EH (cell line): Measurements from ENCODE around the gene AGXT2.
A peak's percentile ranks its signal among the peaks of the same experiment; 100 is the strongest.

ENCODE experiments used
- DNase-seq: peaks from one replicate; pipeline ENCODE4 v3.0.0-alpha.2; 2015; ENCODE audit warnings: low read depth

Gene AGXT2

DNA sequence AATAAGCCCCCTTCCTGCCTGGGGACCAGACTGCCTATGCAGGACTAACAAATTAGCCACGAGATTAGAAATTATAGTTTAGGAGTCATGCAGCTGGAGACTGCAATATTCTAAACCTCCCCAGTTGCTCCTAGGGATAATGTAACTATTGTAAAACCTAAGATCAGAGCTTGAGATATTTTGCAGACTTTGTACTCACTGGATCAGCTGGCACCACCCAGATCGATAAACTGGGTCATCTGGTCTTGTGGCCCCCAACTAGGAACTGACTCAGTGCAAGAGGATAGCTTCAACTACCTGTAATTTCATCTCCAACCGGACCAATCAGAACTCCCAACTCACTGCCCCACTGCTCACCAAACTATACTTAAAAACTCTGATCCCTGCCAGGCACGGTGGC lies 80.2 kb downstream of the AGXT2 start:
- DNase-seq = no peak

DNA sequence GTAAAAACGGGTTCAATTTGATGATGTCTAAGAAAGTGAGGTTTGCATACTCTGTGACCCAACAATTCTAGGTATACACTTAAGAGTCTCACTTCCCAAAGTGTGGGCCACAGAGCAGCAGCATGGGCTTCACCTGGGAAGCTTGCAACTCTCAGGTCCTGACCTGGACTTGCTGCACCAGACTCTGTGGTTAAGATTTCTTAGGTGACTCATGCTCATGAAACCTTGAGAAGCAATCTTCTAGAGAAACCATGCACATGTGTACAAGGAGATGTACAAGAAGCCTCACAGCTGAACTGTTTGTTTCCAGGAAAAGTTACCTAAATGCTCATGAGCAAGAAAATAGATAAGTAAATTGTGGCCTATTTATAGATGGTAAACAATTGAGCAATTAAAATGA lies 88.4 kb downstream of the AGXT2 start:
- peak; percentile 53 for DNase-seq

- peak; percentile 46 for DNase-seq
Observed at GRCh38 chr5:34957857-34958690, 89.7 kb downstream of the AGXT2 start.

DNA sequence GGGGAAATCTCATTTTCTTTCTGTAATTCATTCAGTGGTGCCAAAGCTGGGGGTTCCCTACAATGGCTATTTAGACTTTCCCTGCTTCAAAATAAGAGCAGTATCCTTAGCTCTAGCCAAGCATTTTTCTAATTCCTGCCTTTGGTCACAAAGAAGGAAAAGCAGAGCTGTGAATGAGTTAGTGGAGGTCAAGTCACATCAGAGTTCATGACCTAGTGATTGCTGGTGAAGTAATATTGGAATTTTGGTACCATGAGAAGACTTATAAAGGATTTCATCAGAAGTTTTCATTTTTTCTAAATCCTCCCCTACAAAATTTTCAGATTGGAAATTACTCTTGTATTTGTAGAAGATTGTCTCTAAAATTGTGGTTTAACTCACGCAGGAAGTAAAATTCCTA lies 90.4 kb downstream of the AGXT2 start:
- DNase-seq = peak; percentile 43
